ENCODE results near the gene C7orf57.

DNA sequence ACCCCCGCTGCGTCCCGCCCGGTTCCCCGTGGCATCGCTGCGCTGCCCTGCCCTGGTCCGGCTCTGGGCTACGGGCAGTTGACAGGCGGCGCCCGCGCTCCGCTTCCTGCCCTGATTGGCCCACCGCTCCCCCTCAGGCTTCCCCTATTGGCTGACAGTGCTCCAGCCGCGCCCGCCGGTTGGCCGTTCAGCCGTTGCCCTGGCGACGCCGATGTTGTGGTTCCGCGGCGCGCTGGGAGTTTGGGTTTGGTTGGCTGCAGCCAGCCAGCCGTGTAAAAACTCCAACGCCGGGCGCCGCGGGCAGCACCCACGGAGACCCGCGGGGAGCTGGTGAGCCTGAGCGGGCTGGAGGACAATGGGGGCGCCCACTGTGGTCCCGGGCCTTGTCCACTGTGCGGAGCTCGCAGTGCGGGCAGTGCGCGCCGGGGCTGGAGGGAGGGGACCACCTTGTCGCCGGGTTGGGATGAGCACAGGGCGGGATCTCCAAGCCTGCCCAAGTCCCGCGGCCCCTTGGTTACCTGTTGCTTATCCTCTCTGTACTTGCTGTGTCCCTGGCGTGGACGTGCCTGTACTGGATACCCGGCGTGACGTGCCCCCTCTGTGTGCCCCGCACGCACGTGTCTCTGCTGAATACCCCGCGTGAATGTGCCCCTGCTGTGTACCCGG, at the start of gene C7orf57:
- TF ChIP-seq, protein P1, sequence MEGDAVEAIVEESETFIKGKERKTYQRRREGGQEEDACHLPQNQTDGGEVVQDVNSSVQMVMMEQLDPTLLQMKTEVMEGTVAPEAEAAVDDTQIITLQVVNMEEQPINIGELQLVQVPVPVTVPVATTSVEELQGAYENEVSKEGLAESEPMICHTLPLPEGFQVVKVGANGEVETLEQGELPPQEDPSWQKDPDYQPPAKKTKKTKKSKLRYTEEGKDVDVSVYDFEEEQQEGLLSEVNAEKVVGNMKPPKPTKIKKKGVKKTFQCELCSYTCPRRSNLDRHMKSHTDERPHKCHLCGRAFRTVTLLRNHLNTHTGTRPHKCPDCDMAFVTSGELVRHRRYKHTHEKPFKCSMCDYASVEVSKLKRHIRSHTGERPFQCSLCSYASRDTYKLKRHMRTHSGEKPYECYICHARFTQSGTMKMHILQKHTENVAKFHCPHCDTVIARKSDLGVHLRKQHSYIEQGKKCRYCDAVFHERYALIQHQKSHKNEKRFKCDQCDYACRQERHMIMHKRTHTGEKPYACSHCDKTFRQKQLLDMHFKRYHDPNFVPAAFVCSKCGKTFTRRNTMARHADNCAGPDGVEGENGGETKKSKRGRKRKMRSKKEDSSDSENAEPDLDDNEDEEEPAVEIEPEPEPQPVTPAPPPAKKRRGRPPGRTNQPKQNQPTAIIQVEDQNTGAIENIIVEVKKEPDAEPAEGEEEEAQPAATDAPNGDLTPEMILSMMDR (conservative IDR thresholded peaks at IDR 0.05; ENCODE audit: low read depth in 2 of 2), result peak in 1 of 2 experiments; percentile 31; a peak in 2 of 4 replicates
- no peak for TF ChIP-seq EZH2 (IDR thresholded peaks at IDR 0.05; ENCODE audit: low read depth, unreplicated experiment)
- TF ChIP-seq REST (IDR thresholded peaks at IDR 0.05; ENCODE audit: unreplicated experiment), result no peak
- no peak for TF ChIP-seq POLR2AphosphoS5 (IDR thresholded peaks at IDR 0.05; ENCODE audit: low read depth)
- TF ChIP-seq JUNB (IDR thresholded peaks at IDR 0.05; ENCODE audit: unreplicated experiment), result no peak
- no peak for TF ChIP-seq ZNF331 (CRISPR knock-in tag; IDR thresholded peaks at IDR 0.05; ENCODE audit: low read depth)
- no peak for TF ChIP-seq EZH2phosphoT487 (IDR thresholded peaks at IDR 0.05; ENCODE audit: unreplicated experiment)
- TF ChIP-seq ZNF114 (CRISPR knock-in tag; IDR thresholded peaks at IDR 0.05), result no peak
